ENCODE results near the gene PTGFRN. TPM values are rescaled to one million over a fixed set of nuclear protein-coding genes. Genes with fewer than 3 reads are reported as not detected.
A peak's percentile ranks its signal among the peaks of the same experiment; 100 is the strongest.

The PTGFRN gene
- total and polyA plus RNA-seq, 4 donors, result 5.4 to 12.6 (median 7.2) TPM

DNA sequence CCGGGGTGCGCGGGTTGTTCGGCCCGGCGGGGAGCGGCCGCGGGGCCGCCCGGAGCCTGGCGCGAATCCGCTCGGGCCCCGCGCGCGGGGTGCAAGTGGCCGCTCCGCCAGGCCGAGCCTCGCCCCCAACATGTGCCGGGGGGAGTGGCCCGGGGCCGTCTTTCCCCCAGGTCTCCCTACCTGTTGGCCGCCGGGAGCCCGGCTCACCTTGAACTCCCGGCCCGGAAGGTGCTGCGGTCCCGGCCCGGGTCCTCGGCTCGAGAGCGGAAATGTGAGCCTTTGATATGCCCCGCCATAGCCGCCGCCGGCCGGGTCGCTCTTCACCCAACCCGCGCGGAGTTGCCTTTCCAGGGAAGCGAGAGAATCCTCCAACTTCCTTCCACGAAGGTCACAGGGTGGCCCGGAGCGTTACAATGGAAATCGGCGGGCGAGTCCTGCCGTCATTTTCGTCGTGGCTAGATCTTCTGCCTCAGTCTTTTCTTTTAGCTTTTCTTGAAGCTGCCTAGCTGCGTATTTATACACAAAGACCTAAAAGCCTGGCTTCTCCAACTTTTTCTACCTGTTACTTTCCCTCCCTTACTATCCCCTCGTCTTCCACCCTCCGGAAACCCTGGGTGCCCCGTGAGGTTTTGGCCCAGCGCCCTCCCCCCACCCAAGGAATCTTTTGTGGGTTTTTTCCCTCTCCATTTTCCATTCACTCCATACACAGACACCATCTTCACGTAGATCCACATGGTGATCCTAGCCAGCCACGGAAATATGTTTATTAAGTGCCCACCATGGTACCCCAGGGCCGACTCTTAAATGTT is 867 bp downstream of the PTGFRN start:
- Histone ChIP-seq H3K9me3 (ENCODE audit: control insufficient read depth in 4 of 4, low read length in 3 of 4) (no peaks in the 10 kb centered on the region), H3K27me3 (ENCODE audit: control insufficient read depth in 4 of 4, insufficient read depth in 4 of 4, low read length in 3 of 4) (no peaks in the 10 kb centered on the region), H3K4me1 (ENCODE audit: control insufficient read depth in 4 of 4, insufficient read depth in 4 of 4, low read length in 3 of 4) (peaks cover 0 to 13% (median 7%) of the 10 kb centered on the region in 4 donors), H3K36me3 (ENCODE audit: control insufficient read depth in 4 of 4, insufficient read depth in 3 of 4, low read depth in 1 of 4, low read length in 3 of 4) (no peaks in the 10 kb centered on the region), H3K9ac (ENCODE audit: low read depth in 1 of 2, low read length in 2 of 2) (no peak overlapping the region), H3K4me3 (ENCODE audit: low read depth in 1 of 3, low read length in 3 of 3) (peak overlapping the region; percentile 56 to 84 (median 79)), H3K27ac (ENCODE audit: low read depth in 1 of 2, low read length in 2 of 2) (no peak overlapping the region)
- TF ChIP-seq HNF4G (IDR thresholded peaks at IDR 0.05) (no peak), RAD21 (IDR thresholded peaks at IDR 0.05) (peak in 1 of 2 donors; percentile 4), GABPA (IDR thresholded peaks at IDR 0.05 in 1 of 2, conservative IDR thresholded peaks at IDR 0.05 in 1 of 2) (peak in 1 of 2 donors; percentile 40), FOXA2 (IDR thresholded peaks at IDR 0.05) (no peak), HNF4A (conservative IDR thresholded peaks at IDR 0.05) (peak; percentile 13 to 29), YY1 (IDR thresholded peaks at IDR 0.05) (peak; percentile 51)
- TF ChIP-seq, protein P1, sequence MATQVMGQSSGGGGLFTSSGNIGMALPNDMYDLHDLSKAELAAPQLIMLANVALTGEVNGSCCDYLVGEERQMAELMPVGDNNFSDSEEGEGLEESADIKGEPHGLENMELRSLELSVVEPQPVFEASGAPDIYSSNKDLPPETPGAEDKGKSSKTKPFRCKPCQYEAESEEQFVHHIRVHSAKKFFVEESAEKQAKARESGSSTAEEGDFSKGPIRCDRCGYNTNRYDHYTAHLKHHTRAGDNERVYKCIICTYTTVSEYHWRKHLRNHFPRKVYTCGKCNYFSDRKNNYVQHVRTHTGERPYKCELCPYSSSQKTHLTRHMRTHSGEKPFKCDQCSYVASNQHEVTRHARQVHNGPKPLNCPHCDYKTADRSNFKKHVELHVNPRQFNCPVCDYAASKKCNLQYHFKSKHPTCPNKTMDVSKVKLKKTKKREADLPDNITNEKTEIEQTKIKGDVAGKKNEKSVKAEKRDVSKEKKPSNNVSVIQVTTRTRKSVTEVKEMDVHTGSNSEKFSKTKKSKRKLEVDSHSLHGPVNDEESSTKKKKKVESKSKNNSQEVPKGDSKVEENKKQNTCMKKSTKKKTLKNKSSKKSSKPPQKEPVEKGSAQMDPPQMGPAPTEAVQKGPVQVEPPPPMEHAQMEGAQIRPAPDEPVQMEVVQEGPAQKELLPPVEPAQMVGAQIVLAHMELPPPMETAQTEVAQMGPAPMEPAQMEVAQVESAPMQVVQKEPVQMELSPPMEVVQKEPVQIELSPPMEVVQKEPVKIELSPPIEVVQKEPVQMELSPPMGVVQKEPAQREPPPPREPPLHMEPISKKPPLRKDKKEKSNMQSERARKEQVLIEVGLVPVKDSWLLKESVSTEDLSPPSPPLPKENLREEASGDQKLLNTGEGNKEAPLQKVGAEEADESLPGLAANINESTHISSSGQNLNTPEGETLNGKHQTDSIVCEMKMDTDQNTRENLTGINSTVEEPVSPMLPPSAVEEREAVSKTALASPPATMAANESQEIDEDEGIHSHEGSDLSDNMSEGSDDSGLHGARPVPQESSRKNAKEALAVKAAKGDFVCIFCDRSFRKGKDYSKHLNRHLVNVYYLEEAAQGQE (IDR thresholded peaks at IDR 0.05), result no peak
- peak; percentile 39 for DNase-seq (ENCODE audit: low spot score)
- WGBS, result 7% methylated on average over 64 of the region's 64 CpGs

DNA sequence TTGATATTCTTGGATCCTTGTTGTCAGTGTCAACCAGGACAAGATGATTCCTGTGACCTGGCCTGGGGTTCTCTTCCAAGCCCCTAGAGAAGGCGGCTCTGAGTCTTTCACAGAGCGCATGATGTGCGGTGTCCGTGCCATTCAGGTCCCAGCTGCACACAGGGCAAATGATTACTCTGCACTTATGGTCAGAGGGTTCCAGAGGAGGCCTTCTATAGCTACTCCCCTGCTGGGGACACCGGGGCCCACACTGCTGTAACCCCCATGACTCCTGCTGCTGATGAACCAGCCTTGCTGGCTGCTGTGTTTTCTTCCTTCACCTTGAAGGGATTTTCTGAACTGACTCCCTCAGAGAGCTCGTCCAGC is 1.5 kb downstream of the PTGFRN start:
- Histone ChIP-seq H3K27me3 (ENCODE audit: control insufficient read depth in 4 of 4, insufficient read depth in 4 of 4, low read length in 3 of 4) (no peaks in the 10 kb centered on the region), H3K4me3 (ENCODE audit: low read depth in 1 of 3, low read length in 3 of 3) (peak overlapping the region in 1 of 3 donors; percentile 84), H3K4me1 (ENCODE audit: control insufficient read depth in 4 of 4, insufficient read depth in 4 of 4, low read length in 3 of 4) (peaks cover 0 to 13% (median 7%) of the 10 kb centered on the region in 4 donors), H3K9ac (ENCODE audit: low read depth in 1 of 2, low read length in 2 of 2) (no peak overlapping the region), H3K27ac (ENCODE audit: low read depth in 1 of 2, low read length in 2 of 2) (no peak overlapping the region), H3K36me3 (ENCODE audit: control insufficient read depth in 4 of 4, insufficient read depth in 3 of 4, low read depth in 1 of 4, low read length in 3 of 4) (no peaks in the 10 kb centered on the region), H3K9me3 (ENCODE audit: control insufficient read depth in 4 of 4, low read length in 3 of 4) (no peaks in the 10 kb centered on the region)
- no peak for DNase-seq (ENCODE audit: low spot score)
- WGBS, result 87% methylated on average over 6 of the region's 6 CpGs
- TF ChIP-seq FOXA1 (IDR thresholded peaks at IDR 0.05), result no peak
- TF ChIP-seq, protein P2, sequence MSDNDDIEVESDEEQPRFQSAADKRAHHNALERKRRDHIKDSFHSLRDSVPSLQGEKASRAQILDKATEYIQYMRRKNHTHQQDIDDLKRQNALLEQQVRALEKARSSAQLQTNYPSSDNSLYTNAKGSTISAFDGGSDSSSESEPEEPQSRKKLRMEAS (IDR thresholded peaks at IDR 0.05), result no peak

DNA sequence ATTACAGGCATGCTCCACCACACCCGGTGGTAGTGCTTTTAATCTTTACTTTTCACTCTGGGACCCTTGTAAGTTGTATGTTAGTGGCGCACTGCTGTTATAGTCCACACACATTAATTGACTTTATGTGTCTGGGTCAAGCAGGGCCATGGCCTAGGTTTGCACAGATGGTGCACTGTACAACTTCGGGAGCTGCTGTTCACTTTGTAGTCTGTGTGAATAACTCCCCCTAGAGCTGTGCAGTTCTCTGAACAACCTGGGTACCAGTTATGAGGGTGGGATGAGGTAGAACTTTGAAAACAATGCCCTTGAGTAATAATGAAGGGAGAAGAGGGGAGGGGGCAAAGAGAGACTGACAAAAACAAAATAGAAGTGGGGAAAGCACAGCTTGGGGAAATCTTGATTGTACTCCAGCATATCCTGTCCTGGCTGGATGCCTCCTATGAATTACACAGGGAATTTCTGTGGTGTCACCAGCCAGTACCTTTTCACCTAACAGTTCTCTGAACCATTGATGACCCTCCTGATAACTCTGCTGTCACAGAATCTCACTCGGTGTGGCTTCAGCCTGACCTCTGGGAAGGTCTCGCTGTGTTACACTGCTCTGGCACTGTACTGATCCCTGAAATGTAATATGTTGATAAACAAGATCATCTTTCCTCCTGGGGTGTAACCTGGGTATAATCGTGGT is 2.2 kb downstream of the PTGFRN start:
- Histone ChIP-seq H3K27ac (ENCODE audit: low read depth in 1 of 2, low read length in 2 of 2) (no peak overlapping the region), H3K27me3 (ENCODE audit: control insufficient read depth in 4 of 4, insufficient read depth in 4 of 4, low read length in 3 of 4) (no peaks in the 10 kb centered on the region), H3K4me3 (ENCODE audit: low read depth in 1 of 3, low read length in 3 of 3) (no peak overlapping the region), H3K9ac (ENCODE audit: low read depth in 1 of 2, low read length in 2 of 2) (no peak overlapping the region), H3K9me3 (ENCODE audit: control insufficient read depth in 4 of 4, low read length in 3 of 4) (no peaks in the 10 kb centered on the region), H3K36me3 (ENCODE audit: control insufficient read depth in 4 of 4, insufficient read depth in 3 of 4, low read depth in 1 of 4, low read length in 3 of 4) (no peaks in the 10 kb centered on the region), H3K4me1 (ENCODE audit: control insufficient read depth in 4 of 4, insufficient read depth in 4 of 4, low read length in 3 of 4) (peaks cover 0 to 13% (median 7%) of the 10 kb centered on the region in 4 donors)
- WGBS, result 76% methylated on average over 6 of the region's 6 CpGs
- no peak for DNase-seq (ENCODE audit: low spot score)
- TF ChIP-seq FOXA2 (IDR thresholded peaks at IDR 0.05) (no peak), SP1 (IDR thresholded peaks at IDR 0.05) (no peak), YY1 (IDR thresholded peaks at IDR 0.05) (no peak), FOXA1 (IDR thresholded peaks at IDR 0.05) (no peak)
- TF ChIP-seq, protein P1 (IDR thresholded peaks at IDR 0.05), result no peak
- TF ChIP-seq, protein P2 (IDR thresholded peaks at IDR 0.05), result no peak
